ENCODE data around the gene PELI3. TPM values are rescaled to one million over a fixed set of nuclear protein-coding genes. Genes with fewer than 3 reads are reported as not detected.

PELI3 gene
- total and polyA plus RNA-seq, 2 of the 8 experiments (the other 6 are each of a cell fraction or from before 2014, with no cell fraction given), result 5.2 to 7.6 TPM

DNA sequence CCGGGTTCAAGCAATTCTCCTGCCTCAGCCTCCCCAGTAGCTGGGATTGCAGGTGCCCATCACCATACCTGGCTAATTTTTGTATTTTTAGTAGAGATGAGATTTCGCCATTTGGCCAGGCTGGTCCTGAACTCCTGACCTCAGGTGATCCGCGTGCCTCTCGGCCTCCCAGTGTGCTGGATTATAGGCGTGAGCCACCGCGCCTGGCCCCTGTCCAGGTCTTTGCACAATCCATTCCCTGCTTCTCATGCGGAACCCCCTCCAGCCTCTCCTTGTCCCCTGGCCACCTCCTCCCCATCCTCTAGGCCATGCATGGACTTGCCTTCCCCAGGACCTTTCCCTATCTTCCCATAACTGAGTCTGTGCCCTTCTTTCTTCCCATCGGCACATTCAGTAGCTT is 22.3 kb downstream of the PELI3 start (continued):
- TF ChIP-seq CHD2 (IDR thresholded peaks at IDR 0.05; ENCODE audit: low read length) (no peak), SP1 (IDR thresholded peaks at IDR 0.05; ENCODE audit: low read depth, low read length) (no peak), CBX8 (IDR thresholded peaks at IDR 0.05; ENCODE audit: borderline replicate concordance, low read depth, low read length) (no peak), SRF (IDR thresholded peaks at IDR 0.05; ENCODE audit: low read depth, low read length) (no peak), TAF7 (optimal IDR thresholded peaks at IDR 0.05; ENCODE audit: borderline replicate concordance, low read depth, low read length) (no peak), SAP30 (IDR thresholded peaks at IDR 0.05; ENCODE audit: insufficient read depth, insufficient replicate concordance, low read length) (no peak), RAD21 (IDR thresholded peaks at IDR 0.05 in 1 of 2, conservative IDR thresholded peaks at IDR 0.05 in 1 of 2; ENCODE audit: low read depth in 2 of 2, low read length in 2 of 2) (no peak), POLR2AphosphoS5 (IDR thresholded peaks at IDR 0.05; ENCODE audit: low read depth, low read length) (no peak)
